Dendritic cell treated with granulocyte-macrophage colony-stimulating factor and Interleukin-4, amounts not matched to agents 40 ng/mL and 50 ng/mL, for 4 days (primary cell): Measurements from ENCODE around the gene ANKRD45.
"Not testable (repeated sequence)": the region's sequence is repeated elsewhere in the genome, so short reads cannot be mapped to it uniquely, and the experiment has no call there.

ENCODE experiments used
- H3K27ac Mint-ChIP-seq: one replicate; pipeline ENCODE4 v1.8.0; 2022; ENCODE audit warnings: mild to moderate bottlenecking, mixed read lengths
- H3K27me3 Mint-ChIP-seq: one replicate; pipeline ENCODE4 v1.8.0; 2022; ENCODE audit warnings: mild to moderate bottlenecking, mixed read lengths
- H3K36me3 Mint-ChIP-seq: one replicate; pipeline ENCODE4 v1.8.0; 2022; ENCODE audit warnings: low read depth, mixed read lengths
- H3K4me1 Mint-ChIP-seq: one replicate; pipeline ENCODE4 v1.8.0; 2022; ENCODE audit warnings: low read depth, mixed read lengths
- H3K4me3 Mint-ChIP-seq: one replicate; pipeline ENCODE4 v1.8.0; 2022; ENCODE audit warnings: mild to moderate bottlenecking, moderate library complexity, mixed read lengths
- H3K9me3 Mint-ChIP-seq: one replicate; pipeline ENCODE4 v1.8.0; 2022; ENCODE audit warnings: mixed read lengths
- intact Hi-C: fragments of 100-400 bp; cut with micrococcal nuclease; formaldehyde crosslinking; loops from one replicate; pipeline ENCODE4 v1.15.0; 2022

ANKRD45 gene

GRCh38 chr1:173573596-173573995, 96.1 kb downstream of the ANKRD45 start:
- intact Hi-C loops: no loop called here
- H3K27ac Mint-ChIP-seq: no peak overlapping the region
- H3K4me3 Mint-ChIP-seq: no peak overlapping the region

DNA sequence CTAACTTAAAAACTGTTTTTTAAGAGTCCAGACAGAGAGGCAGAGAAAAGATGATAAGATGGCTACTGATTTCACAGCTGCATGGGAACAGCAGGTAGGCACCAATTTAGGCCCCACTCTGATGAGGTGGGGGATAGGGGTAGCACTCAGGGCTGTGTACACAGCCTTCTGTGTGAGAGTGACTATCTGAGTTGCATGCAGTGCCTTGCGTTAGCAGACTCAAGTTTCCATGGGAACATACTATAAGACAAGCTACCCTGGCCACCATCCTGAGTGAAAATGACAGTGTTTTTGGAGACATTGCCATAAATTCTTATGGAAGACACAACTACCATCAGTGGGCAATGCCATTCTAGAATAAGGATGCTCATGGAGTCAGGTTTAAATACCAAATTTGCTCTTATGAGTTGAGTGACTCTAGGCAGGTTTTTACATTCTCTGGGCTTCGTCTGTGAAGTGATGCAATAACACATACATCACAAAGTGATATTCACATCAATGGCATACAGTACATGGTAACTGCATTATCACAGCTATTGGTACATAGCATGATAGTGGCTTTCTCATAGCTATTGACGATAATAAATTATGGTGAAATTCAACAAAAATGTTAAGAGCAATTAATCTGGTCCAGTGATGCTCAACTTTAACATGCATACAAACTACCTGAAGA, 97.3 kb downstream of the ANKRD45 start:
- no peaks in the 10 kb centered on the region for H3K4me1 Mint-ChIP-seq
- H3K9me3 Mint-ChIP-seq: peaks cover 7% of the 10 kb centered on the region
- no peak overlapping the region for H3K27ac Mint-ChIP-seq
- H3K27me3 Mint-ChIP-seq: no peaks in the 10 kb centered on the region
- intact Hi-C loops: no loop called here
- H3K36me3 Mint-ChIP-seq: no peaks in the 10 kb centered on the region
- H3K4me3 Mint-ChIP-seq: no peak overlapping the region

More at GRCh38 chr1:173573596-173573995, 96.1 kb downstream of the ANKRD45 start:
- Mint-ChIP-seq H3K4me1 (no peaks in the 10 kb centered on the region), H3K9me3 (no peaks in the 10 kb centered on the region), H3K36me3 (no peaks in the 10 kb centered on the region), H3K27me3 (no peaks in the 10 kb centered on the region)

GRCh38 chr1:173570370-173571007, 99.2 kb downstream of the ANKRD45 start:
- intact Hi-C loops: no loop called here
- Mint-ChIP-seq H3K36me3 (no peaks in the 10 kb centered on the region), H3K4me3 (no peak overlapping the region), H3K4me1 (no peaks in the 10 kb centered on the region), H3K27me3 (no peaks in the 10 kb centered on the region), H3K9me3 (peaks cover 22% of the 10 kb centered on the region), H3K27ac (no peak overlapping the region)

DNA sequence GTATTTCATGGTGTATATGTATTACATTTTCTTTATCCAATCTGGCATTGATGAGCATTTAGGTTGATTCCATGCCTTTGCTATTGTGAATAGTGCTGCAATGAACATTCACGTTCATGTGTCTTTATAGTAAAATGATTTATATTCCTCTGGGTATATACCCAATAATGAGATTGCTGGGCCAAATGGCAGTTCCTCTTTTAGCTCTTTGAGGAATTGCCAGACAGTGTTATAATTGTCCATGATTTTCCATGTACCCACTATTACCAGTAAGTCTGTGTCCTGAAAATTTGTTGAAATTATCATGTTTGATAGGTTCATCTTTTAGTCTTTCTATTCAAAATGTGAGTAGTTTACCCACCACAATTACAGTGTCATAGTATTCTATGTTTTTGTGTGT, 101.2 kb downstream of the ANKRD45 start:
- peaks cover 22% of the 10 kb centered on the region for H3K9me3 Mint-ChIP-seq
- H3K4me1 Mint-ChIP-seq: no peaks in the 10 kb centered on the region
- intact Hi-C loops: no loop called here
- no peak overlapping the region for H3K4me3 Mint-ChIP-seq
- no peaks in the 10 kb centered on the region for H3K27me3 Mint-ChIP-seq
- no peaks in the 10 kb centered on the region for H3K36me3 Mint-ChIP-seq
- no peak overlapping the region for H3K27ac Mint-ChIP-seq

- H3K4me1 Mint-ChIP-seq, intact Hi-C loops, H3K27ac Mint-ChIP-seq, H3K36me3 Mint-ChIP-seq, H3K27me3 Mint-ChIP-seq, H3K4me3 Mint-ChIP-seq: not testable (repeated sequence)
- H3K9me3 Mint-ChIP-seq: peaks cover 22% of the 10 kb centered on the region
These were observed 105.8 kb downstream of the ANKRD45 start for GRCh38 chr1:173563846-173564245.

- Mint-ChIP-seq H3K4me3 (no peak overlapping the region), H3K4me1 (no peaks in the 10 kb centered on the region), H3K27me3 (no peaks in the 10 kb centered on the region), H3K27ac (no peak overlapping the region), H3K36me3 (no peaks in the 10 kb centered on the region), H3K9me3 (peaks cover 20% of the 10 kb centered on the region)
- intact Hi-C loops: no loop called here
These were observed 106.8 kb downstream of the ANKRD45 start for GRCh38 chr1:173562813-173563212.

DNA sequence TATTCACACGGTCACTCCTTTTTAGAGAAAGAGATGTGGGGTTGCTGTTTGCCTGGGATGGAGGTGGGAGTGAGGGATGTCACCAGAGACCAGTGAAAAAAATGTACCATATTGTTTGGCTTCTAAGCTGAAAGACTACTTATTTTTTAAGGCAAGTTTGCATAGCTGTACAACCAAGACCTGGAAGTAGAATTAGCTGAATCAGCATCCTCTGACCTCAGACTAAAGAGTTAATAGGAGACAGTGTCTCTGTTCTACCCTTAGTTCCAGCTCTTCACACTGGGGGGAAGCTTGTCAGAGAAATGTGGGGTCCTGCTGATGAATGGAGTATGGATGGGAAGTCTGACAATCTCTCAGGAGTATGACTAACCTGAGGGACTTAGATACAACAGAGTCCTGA, 108.4 kb downstream of the ANKRD45 start:
- no peaks in the 10 kb centered on the region for H3K27me3 Mint-ChIP-seq
- no peaks in the 10 kb centered on the region for H3K36me3 Mint-ChIP-seq
- intact Hi-C loops: no loop called here
- peaks cover 5% of the 10 kb centered on the region for H3K9me3 Mint-ChIP-seq
- no peak overlapping the region for H3K4me3 Mint-ChIP-seq
- H3K27ac Mint-ChIP-seq: no peak overlapping the region
- H3K4me1 Mint-ChIP-seq: no peaks in the 10 kb centered on the region

GRCh38 chr1:173560285-173560880, 109.3 kb downstream of the ANKRD45 start:
- Mint-ChIP-seq H3K27me3 (no peaks in the 10 kb centered on the region), H3K27ac (no peak overlapping the region), H3K9me3 (no peaks in the 10 kb centered on the region), H3K4me1 (no peaks in the 10 kb centered on the region), H3K4me3 (no peak overlapping the region), H3K36me3 (no peaks in the 10 kb centered on the region)
- intact Hi-C loops: no loop called here
